Measurements from ENCODE around the gene SLC41A2.

SLC41A2 gene

DNA sequence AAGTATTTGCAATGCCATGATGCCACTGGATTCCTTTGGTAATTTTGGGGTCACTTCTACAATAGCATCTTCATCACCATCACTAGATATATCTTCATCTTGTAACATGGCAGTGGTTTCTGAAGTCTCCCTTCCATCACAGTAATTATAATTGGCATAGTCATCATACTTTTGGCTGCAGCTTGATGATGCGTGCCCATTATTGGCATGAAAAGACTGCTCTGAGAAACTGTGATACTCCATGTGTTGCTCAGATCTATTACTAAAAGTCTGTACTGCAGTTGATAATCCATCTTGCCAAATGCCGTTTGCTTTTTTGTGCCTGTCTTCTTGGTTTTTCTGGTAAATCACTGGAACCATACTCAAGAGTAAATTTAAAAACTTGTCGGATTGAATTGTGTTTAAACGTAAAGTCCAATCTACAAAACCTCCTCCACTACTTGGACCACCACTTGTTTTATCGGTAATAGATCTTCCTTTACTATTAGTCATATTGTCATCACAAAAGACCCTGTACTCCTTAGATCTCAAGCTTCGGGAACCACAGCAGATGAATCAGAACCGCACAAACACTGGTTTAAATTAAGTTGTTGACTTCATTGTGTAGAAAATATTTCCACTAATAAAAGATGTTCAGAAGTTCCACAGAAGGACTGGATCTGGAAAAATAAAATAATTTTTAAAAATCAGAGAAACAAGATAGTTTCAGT lies 29.9 kb downstream of the SLC41A2 start:
- no peak for DNase-seq

DNA sequence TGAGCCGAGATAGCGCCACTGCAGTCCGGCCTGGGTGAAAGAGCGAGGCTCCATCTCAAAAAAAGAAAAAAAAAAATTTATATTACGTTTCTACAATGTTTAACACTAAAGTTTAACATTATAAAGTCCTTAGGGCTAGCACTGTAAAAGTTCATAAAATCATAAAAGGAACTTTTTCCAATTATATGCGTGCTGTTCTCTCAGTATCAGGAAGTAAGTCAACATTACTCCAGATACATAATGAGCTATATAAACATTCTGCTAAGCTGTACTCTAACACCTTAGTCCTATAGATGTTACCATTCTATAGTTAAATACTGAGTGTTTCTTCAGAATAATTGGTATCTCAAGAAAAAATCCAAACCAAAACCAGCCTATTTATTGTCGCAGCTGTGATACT lies 32.6 kb downstream of the SLC41A2 start:
- DNase-seq = no peak

DNA sequence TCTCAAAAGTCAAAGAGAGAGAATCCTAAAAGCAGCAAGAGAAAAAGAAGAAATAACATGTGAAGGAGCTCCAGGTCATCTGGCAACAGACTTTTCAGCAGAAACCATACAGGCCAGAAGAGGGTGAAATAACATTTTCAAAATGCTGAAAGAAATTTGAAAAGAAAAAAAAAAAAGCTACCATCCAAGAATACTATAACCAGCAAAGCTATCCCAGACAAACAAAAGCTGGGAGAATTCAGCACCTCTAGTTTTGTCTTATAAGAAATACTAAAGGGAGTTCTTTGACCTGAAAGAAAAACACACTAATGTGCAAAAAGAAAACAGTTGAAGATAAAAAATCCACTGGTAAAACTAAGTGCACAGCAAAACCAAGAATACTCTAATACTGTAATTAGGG lies 36.8 kb downstream of the SLC41A2 start:
- no peak for DNase-seq

DNA sequence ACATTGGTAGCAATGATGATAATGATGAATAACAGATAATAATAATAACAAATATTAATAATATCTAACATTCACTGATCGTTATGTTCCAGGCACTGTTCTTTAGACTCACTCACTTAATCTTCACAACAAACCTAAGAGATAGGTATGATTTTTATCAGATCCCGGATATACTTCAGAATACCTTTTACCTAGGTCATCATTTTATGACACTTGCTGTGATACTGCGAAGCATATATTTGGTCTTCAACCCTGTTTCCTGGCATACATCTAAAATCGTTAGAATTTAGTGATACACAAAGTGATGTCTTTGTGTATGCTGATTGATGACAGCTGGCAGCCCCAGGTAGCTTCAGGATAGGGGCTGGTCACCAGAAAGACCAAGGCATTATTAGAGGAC lies 46.1 kb downstream of the SLC41A2 start:
- DNase-seq = no peak

- DNase-seq = no peak
Observed at GRCh38 chr12:104910196-104910840, 47.8 kb downstream of the SLC41A2 start.

DNA sequence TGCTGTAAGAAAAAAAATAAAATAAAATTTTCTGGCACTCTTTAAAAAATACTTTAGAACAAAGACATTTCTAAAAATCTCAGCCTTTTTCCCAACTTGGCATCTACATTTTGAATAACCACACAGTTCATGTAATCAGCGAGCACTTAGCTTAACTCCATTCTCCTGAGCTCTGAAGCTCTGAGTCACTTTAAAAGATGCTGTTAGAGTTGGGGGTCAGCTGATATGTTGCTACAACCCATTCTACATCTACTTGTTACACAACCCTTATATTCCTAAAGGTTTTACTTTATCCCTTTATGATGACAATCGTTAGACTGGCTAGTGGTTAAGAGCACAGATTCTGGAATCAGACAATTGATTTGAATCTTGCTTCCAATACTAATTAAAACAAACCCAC lies 48.3 kb downstream of the SLC41A2 start:
- no peak for DNase-seq

All from MV-4-11 (cell line).